A549 (cell line): ENCODE measurements around the gene SLC22A17.

Experiments
- CBX8 ChIP-seq: fragments of 200-600 bp; sonication (generic); IDR thresholded peaks from 2 replicates; pipeline ENCODE4 v1.6.1; 2016
- E2F6 ChIP-seq: IDR thresholded peaks from 2 replicates; pipeline ENCODE4 v1.6.1; 2012; ENCODE audit warnings: low read depth, borderline replicate concordance
- EP300 ChIP-seq, 2 experiments: fragments of >200 bp; sonication (Bioruptor Twin); formaldehyde crosslinking; IDR thresholded peaks; 2 replicates in 1 of 2; 3 replicates in 1 of 2; pipeline ENCODE4 v1.6.1; 2016 to 2017
- FOSL2 ChIP-seq, 2 experiments: fragments of 450-650 bp in 1 of 2; fragments of >200 bp in 1 of 2; sonication (Bioruptor Twin) in 1 of 2; formaldehyde crosslinking; IDR thresholded peaks; 2 replicates each; pipeline versions ENCODE4 v1.5.0 to v1.6.1; 2016 to 2020; ENCODE audit warnings: mild to moderate bottlenecking in 1 of 2, moderate library complexity in 1 of 2
- JUNB ChIP-seq: fragments of >200 bp; sonication (Bioruptor Twin); formaldehyde crosslinking; IDR thresholded peaks from 2 replicates; pipeline ENCODE4 v1.6.1; 2016
- PBX3 ChIP-seq: IDR thresholded peaks from 2 replicates; pipeline ENCODE4 v1.6.1; 2012
- POLR2A ChIP-seq: IDR thresholded peaks from 2 replicates; pipeline ENCODE4 v1.6.1; 2012; ENCODE audit warnings: mild to moderate bottlenecking, low read length
- RCOR1 ChIP-seq: fragments of 150-350 bp; IDR thresholded peaks from 2 replicates; pipeline ENCODE4 v1.6.1; 2014; ENCODE audit warnings: antibody characterized with exemption, low read length, low read depth
- TP53 ChIP-seq: fragments of 250-450 bp; sonication (Bioruptor Pico); IDR thresholded peaks from 2 replicates; pipeline ENCODE4 v1.5.0; 2021; ENCODE audit warnings: mild to moderate bottlenecking, moderate library complexity
- ZNF302 ChIP-seq: fragments of 250-450 bp; sonication (Bioruptor Pico); IDR thresholded peaks from 2 replicates; pipeline ENCODE4 v1.9.0; 2021; ENCODE audit warnings: inconsistent platforms, mild to moderate bottlenecking, moderate library complexity
- TF ChIP-seq, protein P1 (sequence below): fragments of >200 bp; sonication (Bioruptor Twin); formaldehyde crosslinking; IDR thresholded peaks from 3 replicates; pipeline ENCODE4 v1.5.1; 2016
- TF ChIP-seq, protein P2 (sequence below): fragments of 200-600 bp; sonication (generic); IDR thresholded peaks from 2 replicates; pipeline ENCODE4 v1.6.1; 2016; ENCODE audit warnings: antibody characterized with exemption, mild to moderate bottlenecking, moderate library complexity
- TF ChIP-seq, protein P3 (sequence below): IDR thresholded peaks from 2 replicates; pipeline ENCODE4 v1.6.1; 2012

DNA sequence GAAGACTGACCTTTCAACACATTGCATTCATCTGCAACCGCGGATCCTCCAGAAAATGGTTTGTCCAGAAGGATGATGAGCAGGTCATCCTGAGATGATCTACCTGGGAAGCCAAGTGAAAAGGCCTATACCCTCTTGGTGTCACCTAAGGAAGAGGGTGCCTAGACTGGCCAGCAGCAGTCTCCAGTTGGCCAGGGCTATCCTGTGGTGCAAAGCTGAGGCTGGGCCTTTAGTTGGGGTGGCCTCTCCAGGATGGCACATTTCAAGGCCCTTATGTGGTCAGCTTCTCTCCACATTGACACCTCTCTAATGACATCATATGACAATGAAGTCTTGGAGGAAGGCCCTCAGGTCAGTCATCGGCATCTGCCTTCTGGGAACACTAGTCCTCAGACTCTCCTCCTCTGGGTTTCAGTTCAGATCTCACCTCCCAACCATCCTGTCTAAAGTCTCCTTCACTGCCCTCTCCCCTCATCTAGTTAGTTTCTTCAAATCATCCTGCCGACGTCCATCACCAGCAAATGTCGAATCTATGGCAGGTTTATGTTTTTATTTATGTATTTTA lies 3.3 kb upstream of the SLC22A17 start:
- TF ChIP-seq, protein P1, sequence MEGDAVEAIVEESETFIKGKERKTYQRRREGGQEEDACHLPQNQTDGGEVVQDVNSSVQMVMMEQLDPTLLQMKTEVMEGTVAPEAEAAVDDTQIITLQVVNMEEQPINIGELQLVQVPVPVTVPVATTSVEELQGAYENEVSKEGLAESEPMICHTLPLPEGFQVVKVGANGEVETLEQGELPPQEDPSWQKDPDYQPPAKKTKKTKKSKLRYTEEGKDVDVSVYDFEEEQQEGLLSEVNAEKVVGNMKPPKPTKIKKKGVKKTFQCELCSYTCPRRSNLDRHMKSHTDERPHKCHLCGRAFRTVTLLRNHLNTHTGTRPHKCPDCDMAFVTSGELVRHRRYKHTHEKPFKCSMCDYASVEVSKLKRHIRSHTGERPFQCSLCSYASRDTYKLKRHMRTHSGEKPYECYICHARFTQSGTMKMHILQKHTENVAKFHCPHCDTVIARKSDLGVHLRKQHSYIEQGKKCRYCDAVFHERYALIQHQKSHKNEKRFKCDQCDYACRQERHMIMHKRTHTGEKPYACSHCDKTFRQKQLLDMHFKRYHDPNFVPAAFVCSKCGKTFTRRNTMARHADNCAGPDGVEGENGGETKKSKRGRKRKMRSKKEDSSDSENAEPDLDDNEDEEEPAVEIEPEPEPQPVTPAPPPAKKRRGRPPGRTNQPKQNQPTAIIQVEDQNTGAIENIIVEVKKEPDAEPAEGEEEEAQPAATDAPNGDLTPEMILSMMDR = no peak
- TF ChIP-seq TP53 (CRISPR knock-in tag) (no peak), POLR2A (no peak), JUNB (no peak), E2F6 (no peak), EP300 (IDR thresholded peaks at IDR 0.05) (no peak), ZNF302 (CRISPR knock-in tag) (no peak), RCOR1 (no peak), CBX8 (no peak), FOSL2 (IDR thresholded peaks at IDR 0.05) (no peak), FOSL2 (CRISPR knock-in tag; IDR thresholded peaks at IDR 0.05) (no peak), PBX3 (no peak)
- TF ChIP-seq, protein P2, sequence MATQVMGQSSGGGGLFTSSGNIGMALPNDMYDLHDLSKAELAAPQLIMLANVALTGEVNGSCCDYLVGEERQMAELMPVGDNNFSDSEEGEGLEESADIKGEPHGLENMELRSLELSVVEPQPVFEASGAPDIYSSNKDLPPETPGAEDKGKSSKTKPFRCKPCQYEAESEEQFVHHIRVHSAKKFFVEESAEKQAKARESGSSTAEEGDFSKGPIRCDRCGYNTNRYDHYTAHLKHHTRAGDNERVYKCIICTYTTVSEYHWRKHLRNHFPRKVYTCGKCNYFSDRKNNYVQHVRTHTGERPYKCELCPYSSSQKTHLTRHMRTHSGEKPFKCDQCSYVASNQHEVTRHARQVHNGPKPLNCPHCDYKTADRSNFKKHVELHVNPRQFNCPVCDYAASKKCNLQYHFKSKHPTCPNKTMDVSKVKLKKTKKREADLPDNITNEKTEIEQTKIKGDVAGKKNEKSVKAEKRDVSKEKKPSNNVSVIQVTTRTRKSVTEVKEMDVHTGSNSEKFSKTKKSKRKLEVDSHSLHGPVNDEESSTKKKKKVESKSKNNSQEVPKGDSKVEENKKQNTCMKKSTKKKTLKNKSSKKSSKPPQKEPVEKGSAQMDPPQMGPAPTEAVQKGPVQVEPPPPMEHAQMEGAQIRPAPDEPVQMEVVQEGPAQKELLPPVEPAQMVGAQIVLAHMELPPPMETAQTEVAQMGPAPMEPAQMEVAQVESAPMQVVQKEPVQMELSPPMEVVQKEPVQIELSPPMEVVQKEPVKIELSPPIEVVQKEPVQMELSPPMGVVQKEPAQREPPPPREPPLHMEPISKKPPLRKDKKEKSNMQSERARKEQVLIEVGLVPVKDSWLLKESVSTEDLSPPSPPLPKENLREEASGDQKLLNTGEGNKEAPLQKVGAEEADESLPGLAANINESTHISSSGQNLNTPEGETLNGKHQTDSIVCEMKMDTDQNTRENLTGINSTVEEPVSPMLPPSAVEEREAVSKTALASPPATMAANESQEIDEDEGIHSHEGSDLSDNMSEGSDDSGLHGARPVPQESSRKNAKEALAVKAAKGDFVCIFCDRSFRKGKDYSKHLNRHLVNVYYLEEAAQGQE = no peak
- TF ChIP-seq, protein P3, sequence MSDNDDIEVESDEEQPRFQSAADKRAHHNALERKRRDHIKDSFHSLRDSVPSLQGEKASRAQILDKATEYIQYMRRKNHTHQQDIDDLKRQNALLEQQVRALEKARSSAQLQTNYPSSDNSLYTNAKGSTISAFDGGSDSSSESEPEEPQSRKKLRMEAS = no peak
